GM23338 (cell line): ENCODE measurements around the gene EDA. TPM values are rescaled to one million over a fixed set of nuclear protein-coding genes. Genes with fewer than 3 reads are reported as not detected.

Experiments used
- ATAC-seq: fragments of 200-7000 bp; cut with Tn5 transposase; 3 replicates; pipeline ENCODE4 v1.9.1; 2020
- DNase-seq: peaks from one replicate; pipeline ENCODE4 v3.0.0-alpha.2; 2015; ENCODE audit warnings: low spot score
- H2AFZ ChIP-seq: fragments of 200-600 bp; sonication (generic); 2 replicates; pipeline ENCODE4 v1.8.0; 2016; ENCODE audit warnings: antibody characterized with exemption, mild to moderate bottlenecking, moderate library complexity
- H3F3A ChIP-seq: fragments of 200-600 bp; sonication (generic); replicated peaks from 2 replicates; pipeline ENCODE4 v1.8.0; 2017; ENCODE audit warnings: antibody characterized with exemption, mixed run types, low read depth
- H3K27ac ChIP-seq: fragments of 200-600 bp; sonication (generic); 2 replicates; pipeline ENCODE4 v1.6.1; 2016; ENCODE audit warnings: low read depth
- H3K27me3 ChIP-seq: fragments of 200-600 bp; sonication (generic); 2 replicates; pipeline ENCODE4 v1.8.0; 2016; ENCODE audit warnings: mild to moderate bottlenecking, mixed run types, moderate library complexity; ENCODE audit not compliant: insufficient read depth
- H3K36me3 ChIP-seq: fragments of 200-600 bp; sonication (generic); 2 replicates; pipeline ENCODE4 v1.8.0; 2016; ENCODE audit warnings: mild to moderate bottlenecking; ENCODE audit not compliant: insufficient read depth
- H3K4me1 ChIP-seq: fragments of 200-600 bp; sonication (generic); 2 replicates; pipeline ENCODE4 v1.8.0; 2016; ENCODE audit warnings: mild to moderate bottlenecking, moderate library complexity; ENCODE audit not compliant: insufficient read depth
- H3K4me2 ChIP-seq: fragments of 200-600 bp; sonication (generic); 2 replicates; pipeline ENCODE4 v1.7.1; 2017; ENCODE audit warnings: mixed run types
- H3K4me3 ChIP-seq: fragments of 200-600 bp; sonication (generic); 2 replicates; pipeline ENCODE4 v1.6.1; 2016; ENCODE audit warnings: mixed run types
- H3K79me2 ChIP-seq: fragments of 200-600 bp; sonication (generic); replicated peaks from 2 replicates; pipeline ENCODE4 v1.8.0; 2017; ENCODE audit warnings: mild to moderate bottlenecking; ENCODE audit not compliant: insufficient read depth
- H3K9me2 ChIP-seq: fragments of 200-600 bp; sonication (generic); 2 replicates; pipeline ENCODE4 v1.8.0; 2017; ENCODE audit not compliant: insufficient read depth
- H4K20me1 ChIP-seq: fragments of 200-600 bp; sonication (generic); replicated peaks from 2 replicates; pipeline ENCODE4 v1.8.0; 2017; ENCODE audit warnings: mild to moderate bottlenecking; ENCODE audit not compliant: insufficient read depth
- H3K27ac Mint-ChIP-seq: 2 replicates; pipeline ENCODE4 v1.8.0; 2020; ENCODE audit warnings: inconsistent platforms, mild to moderate bottlenecking, moderate library complexity, mixed read lengths
- H3K27me3 Mint-ChIP-seq: 3 replicates; pipeline ENCODE4 v1.8.0; 2022; ENCODE audit warnings: low read depth, mild to moderate bottlenecking, moderate library complexity, mixed read lengths, inconsistent platforms; ENCODE audit not compliant: insufficient read depth, poor library complexity
- H3K36me3 Mint-ChIP-seq: 3 replicates; pipeline ENCODE4 v1.8.0; 2021; ENCODE audit warnings: low read depth, mild to moderate bottlenecking, inconsistent platforms, moderate library complexity, mixed read lengths
- H3K4me1 Mint-ChIP-seq: 3 replicates; pipeline ENCODE4 v1.8.0; 2020; ENCODE audit warnings: mild to moderate bottlenecking, inconsistent platforms, mixed read lengths
- H3K4me3 Mint-ChIP-seq: 3 replicates; pipeline ENCODE4 v1.8.0; 2021; ENCODE audit warnings: moderate library complexity, mild to moderate bottlenecking, inconsistent platforms, mixed read lengths
- H3K9me3 Mint-ChIP-seq: 3 replicates; pipeline ENCODE4 v1.8.0; 2020; ENCODE audit warnings: moderate library complexity, mild to moderate bottlenecking, inconsistent platforms, mixed read lengths
- ETS1 ChIP-seq: IDR thresholded peaks from 2 replicates; pipeline ENCODE4 v1.6.1; 2016; ENCODE audit warnings: antibody characterized with exemption
- EZH2 ChIP-seq: fragments of 200-600 bp; sonication (generic); IDR thresholded peaks from one replicate; pipeline ENCODE4 v1.8.0; 2017; ENCODE audit warnings: antibody characterized with exemption, mild to moderate bottlenecking, low read depth; ENCODE audit not compliant: unreplicated experiment
- JUNB ChIP-seq: IDR thresholded peaks from one replicate; pipeline ENCODE4 v1.6.1; 2016; ENCODE audit warnings: antibody characterized with exemption; ENCODE audit not compliant: unreplicated experiment
- NANOG ChIP-seq: IDR thresholded peaks from 2 replicates; pipeline ENCODE4 v1.6.1; 2016; ENCODE audit warnings: antibody characterized with exemption, borderline replicate concordance
- REST ChIP-seq: IDR thresholded peaks from one replicate; pipeline ENCODE4 v1.6.1; 2018; ENCODE audit warnings: antibody characterized with exemption; ENCODE audit not compliant: unreplicated experiment
- ZNF114 ChIP-seq: fragments of 250-450 bp; sonication (Bioruptor Pico); IDR thresholded peaks from 2 replicates; pipeline ENCODE4 v1.5.0; 2020; ENCODE audit warnings: mild to moderate bottlenecking, moderate library complexity
- ZNF331 ChIP-seq: fragments of 250-450 bp; sonication (Bioruptor Pico); IDR thresholded peaks from 2 replicates; pipeline ENCODE4 v1.5.0; 2020; ENCODE audit warnings: low read depth, mild to moderate bottlenecking, moderate library complexity
- polyA plus RNA-seq: library from polyadenylated mRNA; unstranded; fragments of >200 nt; fragmentation: Nextera tagmentation; extraction: Ambion mirVana; gene quantifications from 2 replicates; pipeline ENCODE4 v1.2.1, GENCODE V29; 2016
- total RNA-seq: library from RNA; depleted of rRNA; stranded (reverse); fragments of >200 nt; shearing (Covaris generic); gene quantifications from 2 replicates; pipeline ENCODE4 v1.2.3, GENCODE V29; 2014

Gene EDA
- total and polyA plus RNA-seq, 2 experiments from 2014 or later: 6.6 to 19.6 TPM

GRCh38 chrX:69670001-69670555 is 54.2 kb downstream of the EDA start:
- H3K27me3 Mint-ChIP-seq: peaks cover 1% of the 10 kb centered on the region
- Histone ChIP-seq H3F3A (no peaks in the 10 kb centered on the region), H2AFZ (no peak overlapping the region), H3K4me3 (no peak overlapping the region), H3K4me2 (no peak overlapping the region), H3K36me3 (0 out of 2 replicates have a peak, but pooled peaks cover 4% of the 10 kb centered on the region), H3K4me1 (0 out of 2 replicates have a peak, but pooled peaks cover 2% of the 10 kb centered on the region), H3K9me2 (no peaks in the 10 kb centered on the region), H3K79me2 (peaks cover 46% of the 10 kb centered on the region), H4K20me1 (no peaks in the 10 kb centered on the region), H3K27ac (no peak overlapping the region), H3K27me3 (no peaks in the 10 kb centered on the region)
- H3K36me3 Mint-ChIP-seq: peaks cover 23% of the 10 kb centered on the region; the same call in 2 of the 3 replicates
- H3K27ac Mint-ChIP-seq: no peak overlapping the region
- TF ChIP-seq NANOG (no peak), REST (no peak)
- peaks cover 26% of the 10 kb centered on the region for H3K9me3 Mint-ChIP-seq
- no peak for ATAC-seq
- DNase-seq: no peak
- H3K4me3 Mint-ChIP-seq: no peak overlapping the region
- peaks cover 6% of the 10 kb centered on the region; the same call in 2 of the 3 replicates for H3K4me1 Mint-ChIP-seq

- Histone ChIP-seq H2AFZ (no peak overlapping the region), H3K4me3 (no peak overlapping the region), H3K4me2 (no peak overlapping the region), H3K36me3 (no peaks in the 10 kb centered on the region), H3K79me2 (peaks cover 21% of the 10 kb centered on the region), H3K4me1 (0 out of 2 replicates have a peak, but pooled peaks cover 2% of the 10 kb centered on the region), H4K20me1 (no peaks in the 10 kb centered on the region), H3K27me3 (no peaks in the 10 kb centered on the region), H3F3A (no peaks in the 10 kb centered on the region), H3K9me2 (no peaks in the 10 kb centered on the region), H3K27ac (no peak overlapping the region)
- peaks cover 25% of the 10 kb centered on the region; the same call in 2 of the 3 replicates for H3K36me3 Mint-ChIP-seq
- H3K4me1 Mint-ChIP-seq: peaks cover 6% of the 10 kb centered on the region; the same call in 2 of the 3 replicates
- H3K9me3 Mint-ChIP-seq: peaks cover 22% of the 10 kb centered on the region
- peaks cover 1% of the 10 kb centered on the region for H3K27me3 Mint-ChIP-seq
- no peak for ATAC-seq
- TF ChIP-seq EZH2 (no peak), JUNB (no peak), ZNF331 (CRISPR knock-in tag) (no peak), ETS1 (no peak), ZNF114 (CRISPR knock-in tag) (no peak)
- no peak overlapping the region for H3K27ac Mint-ChIP-seq
- H3K4me3 Mint-ChIP-seq: no peak overlapping the region
- DNase-seq: no peak
These were observed 59.0 kb downstream of the EDA start for GRCh38 chrX:69674891-69675290.
